ENCODE results near the gene TPD52L2. TPM values are rescaled to one million over a fixed set of nuclear protein-coding genes. Genes with fewer than 3 reads are reported as not detected.

Gene TPD52L2
- polyA plus RNA-seq, 2 of the 4 experiments (the other 2 are of a cell fraction): 86.3 to 99.0 TPM

DNA sequence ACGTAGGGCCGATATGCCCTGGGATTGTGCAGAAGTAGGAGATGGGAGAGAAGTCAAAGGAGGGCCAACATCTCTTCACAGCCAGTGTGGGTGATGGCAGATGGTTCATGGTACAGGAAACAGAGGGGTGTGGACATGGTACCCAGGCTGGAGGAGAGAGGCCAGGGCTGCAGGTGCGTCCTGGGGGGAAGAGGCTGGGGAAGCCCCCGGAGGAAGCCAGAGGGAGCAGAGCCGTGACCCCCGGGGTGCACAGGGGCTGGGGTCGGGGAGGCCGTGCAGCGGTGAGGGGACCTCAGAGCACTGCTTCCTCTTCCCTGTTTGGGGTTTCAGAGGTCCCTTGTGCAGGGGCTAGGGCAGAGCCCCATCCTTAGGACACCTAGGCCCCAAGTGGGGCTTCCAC lies 22.8 kb upstream of the TPD52L2 start (continued):
- TF ChIP-seq, protein P1, sequence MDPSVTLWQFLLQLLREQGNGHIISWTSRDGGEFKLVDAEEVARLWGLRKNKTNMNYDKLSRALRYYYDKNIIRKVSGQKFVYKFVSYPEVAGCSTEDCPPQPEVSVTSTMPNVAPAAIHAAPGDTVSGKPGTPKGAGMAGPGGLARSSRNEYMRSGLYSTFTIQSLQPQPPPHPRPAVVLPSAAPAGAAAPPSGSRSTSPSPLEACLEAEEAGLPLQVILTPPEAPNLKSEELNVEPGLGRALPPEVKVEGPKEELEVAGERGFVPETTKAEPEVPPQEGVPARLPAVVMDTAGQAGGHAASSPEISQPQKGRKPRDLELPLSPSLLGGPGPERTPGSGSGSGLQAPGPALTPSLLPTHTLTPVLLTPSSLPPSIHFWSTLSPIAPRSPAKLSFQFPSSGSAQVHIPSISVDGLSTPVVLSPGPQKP (IDR thresholded peaks at IDR 0.05; ENCODE audit: low read depth, low read length): no peak
- no peak for TF ChIP-seq JUN (IDR thresholded peaks at IDR 0.05)

DNA sequence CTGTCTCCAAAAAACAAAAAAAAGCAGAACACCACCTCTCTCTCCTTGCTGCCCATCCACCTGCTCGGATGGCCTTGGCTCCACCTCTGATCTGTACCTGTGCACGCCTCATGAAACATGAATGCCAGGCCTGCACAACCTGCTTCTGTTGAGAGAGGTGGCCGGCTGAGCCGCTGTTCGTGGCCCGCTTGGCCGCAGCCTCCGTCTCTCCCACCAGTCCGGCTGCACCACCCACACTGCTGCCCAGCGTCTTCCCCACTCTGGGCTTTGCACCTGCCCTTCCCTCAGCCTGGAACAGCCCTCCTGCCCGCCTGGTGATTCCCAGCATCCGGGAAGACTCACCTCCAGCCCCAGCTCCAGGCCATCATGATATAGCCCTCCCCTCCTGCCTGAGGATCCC lies 21.8 kb upstream of the TPD52L2 start:
- Histone ChIP-seq H3K9me3 (no peaks in the 10 kb centered on the region), H3K27ac (no peak overlapping the region), H3K4me1 (peaks cover 17% of the 10 kb centered on the region), H3K4me2 (no peak overlapping the region), H3K4me3 (no peak overlapping the region)
- CTCF ChIA-PET: interaction anchor here (1.1 kb wide), 1 partner anchor 38 kb away, joined by 7 read pairs; no protein-coding TSS in a partner anchor
- FAIRE-seq (no peak), ATAC-seq (0 out of 6 replicates have a peak, but pooled peaks of 1 of the 2 experiments have one; percentile 2), DNase-seq (ENCODE audit: low read depth in 1 of 2, low spot score in 1 of 2) (no peak)
- 78% methylated on average over 10 of the region's 12 CpGs for WGBS (ENCODE audit: missing lambda C conversion rate)
- TF ChIP-seq EHF (CRISPR knock-in tag; IDR thresholded peaks at IDR 0.05): no peak
- TF ChIP-seq HEYL (CRISPR knock-in tag; IDR thresholded peaks at IDR 0.05): no peak
- TF ChIP-seq FOSB (CRISPR knock-in tag; IDR thresholded peaks at IDR 0.05): no peak
- TF ChIP-seq ZSCAN20 (CRISPR knock-in tag; IDR thresholded peaks at IDR 0.05): no peak
- TF ChIP-seq NFE2L2 (conservative IDR thresholded peaks at IDR 0.05; ENCODE audit: low read length): no peak
- no peak for TF ChIP-seq HOXB5 (CRISPR knock-in tag; IDR thresholded peaks at IDR 0.05)
- POLR2A ChIA-PET: no interaction called here

GRCh38 chr20:63843778-63844177 lies 21.3 kb upstream of the TPD52L2 start:
- Histone ChIP-seq H3K9me3 (no peaks in the 10 kb centered on the region), H3K4me2 (no peak overlapping the region), H3K27ac (no peak overlapping the region), H3K4me1 (peaks cover 17% of the 10 kb centered on the region), H3K4me3 (no peak overlapping the region)
- ChIA-PET CTCF (no interaction called here), POLR2A (no interaction called here)
- 27% methylated on average over 9 of the region's 16 CpGs for WGBS (ENCODE audit: missing lambda C conversion rate)
- FAIRE-seq (no peak), ATAC-seq (peak in 1 of 2 experiments; percentile 14; a peak in 1 of 6 replicates), DNase-seq (ENCODE audit: low read depth in 1 of 2, low spot score in 1 of 2) (no peak)
- no peak for TF ChIP-seq POLR2A (IDR thresholded peaks at IDR 0.05; ENCODE audit: low read length)
- TF ChIP-seq ZNF302 (CRISPR knock-in tag; IDR thresholded peaks at IDR 0.05): no peak
- TF ChIP-seq RARB (CRISPR knock-in tag; IDR thresholded peaks at IDR 0.05): no peak

- no peak for FAIRE-seq
- POLR2A ChIA-PET: no interaction called here
Observed at GRCh38 chr20:63844511-63844991, 20.5 kb upstream of the TPD52L2 start.

GRCh38 chr20:63846128-63846771 lies 18.8 kb upstream of the TPD52L2 start:
- no peak for TF ChIP-seq ATOH8 (CRISPR knock-in tag; IDR thresholded peaks at IDR 0.05; ENCODE audit: low read depth)
- TF ChIP-seq KDM5A (IDR thresholded peaks at IDR 0.05): no peak
- no peak for TF ChIP-seq FOSB (CRISPR knock-in tag; IDR thresholded peaks at IDR 0.05)
- TF ChIP-seq RFX5 (IDR thresholded peaks at IDR 0.05): no peak
- TF ChIP-seq ZFP36 (IDR thresholded peaks at IDR 0.05; ENCODE audit: borderline replicate concordance, partially characterized antibody): no peak
- no peak for TF ChIP-seq EHF (CRISPR knock-in tag; IDR thresholded peaks at IDR 0.05)
- no peak for TF ChIP-seq RNF2 (IDR thresholded peaks at IDR 0.05; ENCODE audit: borderline replicate concordance, low read depth)
- no peak for TF ChIP-seq FOXS1 (CRISPR knock-in tag; IDR thresholded peaks at IDR 0.05)
- no peak for TF ChIP-seq POLR2AphosphoS2 (conservative IDR thresholded peaks at IDR 0.05; ENCODE audit: low read length)
- no peak for TF ChIP-seq KDM1A (IDR thresholded peaks at IDR 0.05; ENCODE audit: low read depth)
- TF ChIP-seq TP53 (CRISPR knock-in tag; IDR thresholded peaks at IDR 0.05): no peak
- peak overlapping the region in 1 of 2 experiments; percentile 82; a peak in 4 of 6 replicates for H3K27ac ChIP-seq
- peak; percentile 55 to 83 for ATAC-seq
- no peaks in the 10 kb centered on the region for H3K9me3 ChIP-seq
- H3K4me2 ChIP-seq: peak overlapping the region; percentile 75
- WGBS (ENCODE audit: missing lambda C conversion rate): 20% methylated on average over 18 of the region's 24 CpGs
- peak in 1 of 2 experiments; percentile 56 for DNase-seq (ENCODE audit: low read depth in 1 of 2, low spot score in 1 of 2)
- no peak for FAIRE-seq
- peak overlapping the region; percentile 21; the same call in 1 of the 3 replicates for H3K4me3 ChIP-seq
- POLR2A ChIA-PET: no interaction called here
- CTCF ChIA-PET: interaction anchor here (0.6 to 1.1 kb wide), 2 partner anchors 129 to 157 kb away, joined by 3 read pairs; no protein-coding TSS in a partner anchor
- H3K4me1 ChIP-seq: peaks cover 17% of the 10 kb centered on the region

More at GRCh38 chr20:63844511-63844991, 20.5 kb upstream of the TPD52L2 start:
- H3K4me1 ChIP-seq: peaks cover 17% of the 10 kb centered on the region
- DNase-seq (ENCODE audit: low read depth in 1 of 2, low spot score in 1 of 2) (no peak), ATAC-seq (no peak)
- TF ChIP-seq ZC3H11A (IDR thresholded peaks at IDR 0.05) (no peak), KDM5A (IDR thresholded peaks at IDR 0.05) (no peak), ZFP36 (IDR thresholded peaks at IDR 0.05; ENCODE audit: borderline replicate concordance, partially characterized antibody) (no peak), HEYL (CRISPR knock-in tag; IDR thresholded peaks at IDR 0.05) (no peak), FOSL2 (IDR thresholded peaks at IDR 0.05) (no peak), FOSL2 (CRISPR knock-in tag; IDR thresholded peaks at IDR 0.05) (no peak), TP53 (CRISPR knock-in tag; IDR thresholded peaks at IDR 0.05) (no peak), POLR2A (IDR thresholded peaks at IDR 0.05; ENCODE audit: low read length) (no peak)
- TF ChIP-seq, protein P2, sequence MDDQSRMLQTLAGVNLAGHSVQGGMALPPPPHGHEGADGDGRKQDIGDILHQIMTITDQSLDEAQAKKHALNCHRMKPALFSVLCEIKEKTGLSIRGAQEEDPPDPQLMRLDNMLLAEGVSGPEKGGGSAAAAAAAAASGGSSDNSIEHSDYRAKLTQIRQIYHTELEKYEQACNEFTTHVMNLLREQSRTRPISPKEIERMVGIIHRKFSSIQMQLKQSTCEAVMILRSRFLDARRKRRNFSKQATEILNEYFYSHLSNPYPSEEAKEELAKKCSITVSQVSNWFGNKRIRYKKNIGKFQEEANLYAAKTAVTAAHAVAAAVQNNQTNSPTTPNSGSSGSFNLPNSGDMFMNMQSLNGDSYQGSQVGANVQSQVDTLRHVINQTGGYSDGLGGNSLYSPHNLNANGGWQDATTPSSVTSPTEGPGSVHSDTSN (IDR thresholded peaks at IDR 0.05): no peak
- no peak overlapping the region for H3K4me3 ChIP-seq
- no peaks in the 10 kb centered on the region for H3K9me3 ChIP-seq
- CTCF ChIA-PET: no interaction called here
- no peak overlapping the region for H3K27ac ChIP-seq
- H3K4me2 ChIP-seq: no peak overlapping the region
- WGBS (ENCODE audit: missing lambda C conversion rate): 82% methylated on average over 4 of the region's 9 CpGs

All from A549 (cell line).